GM19238 (cell line): ENCODE measurements around the gene PQBP1.

Experiments
- DNase-seq: peaks from one replicate; pipeline ENCODE4 v3.0.0; 2011; ENCODE audit warnings: low spot score; ENCODE audit not compliant: insufficient read length

PQBP1 gene

DNA sequence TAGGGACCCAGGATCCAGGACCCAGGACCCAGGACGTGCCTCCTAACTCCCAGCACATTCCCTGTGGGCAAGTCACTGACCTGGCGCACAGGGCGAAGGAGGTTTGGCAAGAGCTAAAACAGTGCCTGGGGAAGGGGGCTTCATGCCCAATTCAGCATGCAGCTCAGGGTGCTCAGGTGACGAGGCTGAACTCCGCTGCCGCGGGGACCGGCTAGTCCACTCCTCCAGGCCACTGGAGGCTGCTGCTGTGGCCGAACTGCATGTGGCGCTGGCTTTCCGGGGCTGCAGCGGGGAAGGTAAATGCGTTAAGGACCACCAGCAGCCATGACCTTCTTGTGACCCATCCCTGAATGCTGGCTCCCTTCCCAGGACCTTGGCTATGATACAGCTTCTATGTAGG, 26.0 kb downstream of the PQBP1 start:
- no peak for DNase-seq

DNA sequence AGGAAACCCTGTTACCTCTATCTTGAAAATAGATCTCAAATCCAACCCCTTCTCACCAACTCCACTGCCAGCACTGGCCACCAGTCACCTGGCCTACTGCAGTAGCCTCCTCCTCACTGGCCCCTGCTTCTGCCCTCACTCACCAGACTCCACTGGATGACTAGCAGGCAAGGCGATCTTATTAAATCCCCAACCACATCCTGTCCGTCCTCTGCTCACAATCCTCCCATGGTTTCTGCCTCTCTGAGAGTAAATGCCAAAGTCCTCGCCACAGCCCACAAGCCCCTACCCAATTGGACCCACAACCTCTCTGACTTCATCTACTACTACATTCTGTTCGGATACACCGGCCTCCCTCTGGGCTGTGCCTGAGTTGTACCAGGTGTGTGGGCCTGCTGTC, 26.5 kb downstream of the PQBP1 start:
- DNase-seq, result no peak

DNA sequence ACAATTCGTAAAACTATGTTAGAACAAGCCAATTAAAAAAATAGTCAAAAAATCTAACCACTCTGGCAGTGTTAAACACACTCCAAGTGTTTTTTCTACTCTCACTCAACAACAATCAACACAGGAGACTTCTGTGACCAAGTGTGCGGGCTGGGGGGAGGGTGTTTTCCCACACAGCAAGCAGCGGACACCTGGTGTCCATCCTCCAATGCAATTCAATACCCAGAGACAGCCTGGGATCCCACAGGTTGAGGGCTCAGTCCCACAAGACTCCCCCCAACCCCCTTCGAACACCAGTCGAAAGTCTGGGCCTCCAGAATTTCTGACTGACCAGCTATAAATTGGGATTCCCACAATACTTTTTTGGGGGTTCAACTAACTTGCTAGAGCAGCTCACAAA, 29.4 kb downstream of the PQBP1 start:
- DNase-seq, result no peak

DNA sequence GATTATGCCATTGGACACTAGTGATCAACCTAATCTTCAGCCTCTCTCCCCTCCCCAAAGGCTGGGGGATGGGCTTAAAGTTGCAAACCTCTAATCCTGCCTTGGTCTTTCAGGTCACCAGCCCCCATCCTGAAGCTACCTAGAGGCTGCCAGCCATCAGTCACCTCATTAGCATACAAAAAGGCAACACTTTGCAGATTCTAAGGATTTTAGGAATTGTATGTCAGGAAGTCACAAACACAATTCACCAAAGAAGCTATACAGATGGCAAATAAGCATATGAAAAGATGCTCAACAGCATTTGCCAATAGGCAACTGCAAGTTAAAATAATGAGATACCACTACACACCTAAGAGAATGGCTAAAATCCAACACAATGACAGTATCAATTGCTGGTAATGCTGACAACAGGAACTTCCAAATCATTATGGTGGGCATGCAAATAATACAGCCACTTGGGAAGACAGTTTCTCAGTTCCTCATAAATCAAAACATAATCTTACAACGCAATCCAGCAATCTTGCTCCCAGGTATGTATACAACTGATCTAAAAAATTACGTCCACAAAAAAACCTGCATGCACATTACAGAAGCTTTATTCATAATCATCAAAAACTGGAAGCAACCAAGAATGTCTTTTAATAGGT, 30.1 kb downstream of the PQBP1 start:
- no peak for DNase-seq

DNA sequence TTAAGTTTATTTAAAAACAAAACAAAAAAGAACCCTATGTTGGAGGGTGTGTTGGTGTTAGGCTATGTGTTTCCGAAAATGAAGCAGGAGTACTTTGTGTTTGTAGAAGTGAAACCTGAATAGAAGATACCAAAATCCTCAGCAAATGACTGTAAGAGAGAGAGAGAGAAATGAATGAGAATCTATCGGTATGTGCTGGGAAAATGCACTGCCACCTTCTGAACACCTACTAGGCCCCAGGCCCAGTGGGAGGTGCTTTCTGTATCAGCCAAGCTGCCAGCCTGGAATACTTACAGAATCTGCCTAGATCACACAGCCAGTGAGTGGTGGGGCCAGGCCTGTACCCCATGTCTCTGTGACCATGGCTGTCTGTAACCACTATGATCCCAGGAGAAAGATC, 36.0 kb downstream of the PQBP1 start:
- DNase-seq, result no peak

DNA sequence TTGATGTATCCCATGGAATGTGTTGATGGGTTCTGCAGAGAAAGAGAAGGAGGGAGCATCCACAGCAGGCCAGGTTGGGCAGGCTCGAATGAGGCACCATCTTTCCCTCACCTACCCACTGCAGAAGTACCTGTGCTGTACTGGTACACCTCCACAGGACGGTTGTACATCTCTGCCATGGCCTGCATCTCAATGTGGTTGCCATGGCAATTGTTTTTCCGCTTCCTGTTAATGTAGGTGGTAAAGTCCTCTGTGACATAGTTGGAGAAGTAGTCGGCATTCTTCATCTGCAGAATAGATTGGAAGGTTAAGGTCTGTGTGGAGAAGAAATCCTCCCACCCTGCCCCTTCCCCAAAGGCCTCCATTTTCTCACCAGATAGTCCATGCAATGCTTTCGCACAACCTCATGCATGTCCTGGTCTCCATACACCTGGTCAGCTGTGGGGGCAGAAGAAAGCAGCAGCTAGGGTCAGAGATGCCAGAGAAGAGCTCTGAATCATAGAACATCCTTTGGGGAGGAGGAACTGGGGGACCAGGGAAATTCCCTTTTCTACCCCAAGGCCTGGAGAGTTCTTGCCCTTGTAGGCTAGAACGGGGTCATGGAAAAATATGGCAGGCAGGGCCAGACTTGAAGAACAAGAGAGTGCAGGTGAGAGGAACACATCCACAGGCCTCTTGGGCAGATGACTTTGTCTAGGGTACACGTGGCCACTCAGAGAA, 37.0 kb downstream of the PQBP1 start:
- DNase-seq, result no peak

DNA sequence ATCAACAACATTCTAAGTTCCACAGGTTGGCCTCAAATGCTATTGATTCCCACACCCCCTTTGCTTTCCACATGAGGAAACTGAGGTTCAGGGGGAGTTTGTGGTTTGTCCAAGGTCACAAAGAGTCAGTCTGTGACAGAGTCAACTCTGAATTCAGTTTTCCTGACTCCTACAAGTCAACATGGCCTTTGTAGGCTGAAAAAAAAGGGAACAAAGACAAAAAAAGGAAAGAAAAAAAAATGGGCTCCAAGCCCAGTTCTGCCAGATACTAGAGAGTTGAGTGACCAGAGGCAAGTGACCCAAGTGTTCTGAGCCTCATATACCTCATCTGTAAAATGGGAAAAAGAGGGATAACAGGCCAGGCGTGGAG, 37.6 kb downstream of the PQBP1 start:
- no peak for DNase-seq

DNA sequence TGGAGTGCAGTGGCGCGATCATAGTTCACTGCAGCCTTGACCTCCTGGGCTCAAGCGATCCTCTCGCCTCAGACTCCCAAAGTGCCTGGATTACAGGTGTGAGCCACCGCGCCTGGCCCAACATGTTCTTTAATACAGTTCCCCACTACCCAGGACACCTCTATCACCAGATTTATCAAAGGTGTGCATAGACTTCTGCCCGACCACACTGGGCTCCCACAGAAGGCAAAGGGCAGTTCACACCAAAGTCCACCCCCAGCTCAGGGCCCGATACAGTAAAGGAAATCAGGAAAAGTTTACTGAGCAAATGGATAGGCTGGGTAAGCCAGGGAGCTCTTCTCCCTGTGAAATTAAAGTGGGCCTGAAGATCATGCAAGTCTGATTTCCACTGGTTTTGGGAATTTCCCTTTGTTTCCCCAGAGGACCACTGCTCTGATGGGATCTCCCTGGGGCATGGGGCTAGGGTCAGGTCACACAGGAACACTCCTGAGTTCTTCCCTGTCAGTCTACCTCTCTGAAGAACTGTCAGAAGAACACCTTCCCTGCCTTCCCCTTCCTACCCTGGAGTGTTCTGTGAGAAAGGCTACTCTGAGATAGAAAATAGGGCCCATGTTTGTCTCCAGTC, 38.8 kb downstream of the PQBP1 start:
- DNase-seq, result no peak

DNA sequence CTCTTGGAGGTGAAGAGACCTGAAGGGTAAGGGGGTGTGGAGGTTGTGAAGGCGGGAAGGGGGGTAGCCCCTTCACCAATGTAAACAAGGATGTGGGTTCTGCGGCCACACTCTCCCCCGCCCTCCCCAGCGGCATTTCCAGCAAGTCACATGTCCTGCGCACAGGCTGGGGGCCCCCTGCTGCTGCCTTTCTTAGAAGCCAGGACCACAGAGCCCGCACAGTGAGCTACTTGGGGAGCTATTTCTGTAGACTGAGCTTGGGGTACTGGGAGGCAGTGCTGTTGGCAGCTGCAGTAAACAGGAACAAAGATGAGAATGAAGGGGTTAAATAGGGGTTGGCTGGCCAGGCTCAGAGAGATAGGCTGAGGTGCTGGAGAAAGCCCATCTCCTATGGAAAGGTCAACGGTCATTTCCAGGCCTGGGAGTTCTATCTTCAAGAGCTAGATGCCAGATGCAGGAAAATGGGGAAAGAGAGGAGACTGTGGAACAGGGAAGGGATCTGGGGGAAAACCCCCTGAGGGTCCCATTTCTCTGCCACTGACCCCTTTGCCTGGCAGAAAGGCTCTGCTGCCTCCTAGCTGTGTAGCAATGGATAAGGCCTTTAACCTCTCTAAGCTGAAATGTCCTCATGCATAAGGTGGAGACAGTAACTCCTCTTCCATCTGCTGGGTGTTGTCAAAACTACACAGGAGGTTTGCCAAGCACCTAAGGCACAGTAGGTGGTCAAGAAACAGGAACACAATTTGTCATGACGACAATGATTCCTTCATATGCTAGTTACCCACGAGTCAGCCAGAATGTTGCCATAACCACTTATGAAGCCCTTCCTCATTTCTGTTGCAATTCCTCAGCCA, 39.6 kb downstream of the PQBP1 start:
- peak; percentile 55 for DNase-seq

DNA sequence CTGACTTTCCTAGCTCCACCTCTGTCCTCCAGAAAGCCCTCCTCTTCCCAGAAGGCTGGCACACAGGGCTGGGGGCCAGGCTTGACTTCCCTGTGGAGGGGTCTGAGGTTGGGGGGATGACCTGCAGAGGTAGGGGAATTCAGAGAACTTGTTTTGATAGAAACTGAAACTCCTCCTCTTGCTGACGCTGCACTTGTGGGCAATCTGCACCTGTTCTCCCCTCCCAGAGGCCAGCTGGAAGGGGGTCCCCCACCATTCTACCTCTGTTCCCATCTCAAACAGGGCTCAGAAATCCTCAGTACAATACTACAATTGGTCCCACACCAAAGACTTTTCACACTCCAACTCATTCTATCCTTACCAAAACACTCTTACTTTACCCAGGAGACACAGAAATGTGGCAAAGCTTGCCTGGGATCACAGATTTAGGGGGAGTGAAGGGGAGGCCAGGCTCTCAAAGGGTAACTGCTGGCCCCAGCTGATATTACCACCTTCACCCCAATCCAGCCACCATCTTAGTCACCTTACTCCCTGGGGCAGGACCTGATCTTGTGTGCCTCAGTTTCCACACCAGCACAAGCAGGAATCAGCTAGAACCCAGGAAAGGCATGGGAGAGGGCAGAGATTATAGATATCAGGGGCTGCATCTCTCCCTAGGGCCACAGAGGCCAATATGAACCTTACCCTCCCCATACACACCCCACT, 41.1 kb downstream of the PQBP1 start:
- peak; percentile 47 for DNase-seq

DNA sequence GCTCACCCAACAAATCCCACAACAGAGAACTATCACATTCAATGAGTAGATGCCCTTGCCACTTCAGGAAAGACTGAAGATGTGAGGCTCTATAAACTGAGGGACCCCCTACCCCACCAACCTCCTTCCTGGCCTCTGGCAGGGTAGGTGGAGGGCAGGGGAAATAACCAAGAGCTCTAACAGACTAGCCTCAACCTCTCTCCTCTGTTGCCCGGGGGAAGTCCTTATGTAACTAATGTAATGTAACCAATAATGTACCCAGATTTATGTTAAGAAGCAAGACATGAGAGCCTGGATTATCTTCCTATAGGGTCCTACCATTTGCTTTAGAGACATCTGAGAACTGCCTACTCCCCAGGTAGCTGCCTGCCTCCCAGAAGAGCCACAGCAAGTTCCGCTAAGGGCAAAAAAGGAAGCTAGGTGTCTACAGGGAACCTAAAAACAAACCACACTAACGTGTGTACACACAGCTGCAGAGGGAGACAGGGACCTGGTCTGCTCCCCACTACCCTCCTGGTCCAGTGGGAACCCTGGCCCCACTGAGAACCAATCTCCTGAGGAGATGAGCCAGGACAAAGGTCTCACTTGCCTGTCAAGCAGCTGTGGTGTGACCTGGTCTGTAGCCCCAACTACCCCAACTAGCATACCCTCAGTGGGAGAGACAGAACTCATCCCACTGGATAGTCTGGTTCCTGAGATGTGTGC, 41.9 kb downstream of the PQBP1 start:
- no peak for DNase-seq

DNA sequence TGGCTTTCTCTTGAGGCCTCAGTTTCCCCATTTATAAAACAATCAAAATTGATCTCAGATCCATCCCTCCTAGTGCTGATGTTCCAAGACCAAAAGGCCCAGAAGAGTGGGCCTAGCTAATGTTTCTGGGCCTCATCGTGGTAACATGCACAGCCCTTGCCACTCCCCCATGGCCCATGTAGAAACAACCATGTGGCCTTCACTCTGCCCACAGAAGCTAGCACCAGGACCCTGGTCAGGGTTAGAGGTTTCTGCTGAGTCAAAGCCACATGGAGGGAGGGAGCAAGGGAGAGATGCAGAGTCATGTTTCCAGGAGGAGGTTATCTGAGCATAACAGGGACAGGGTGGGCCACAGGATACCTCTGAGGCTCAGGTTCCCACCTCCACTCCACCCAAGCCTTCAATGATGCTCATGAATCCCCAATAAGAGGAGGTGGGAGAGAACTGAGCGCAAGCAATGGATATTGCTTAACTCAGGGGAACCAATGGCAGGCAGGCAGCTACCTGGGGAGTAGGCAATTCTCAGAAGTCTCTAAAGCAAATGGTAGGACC, 42.8 kb downstream of the PQBP1 start:
- DNase-seq, result no peak

DNA sequence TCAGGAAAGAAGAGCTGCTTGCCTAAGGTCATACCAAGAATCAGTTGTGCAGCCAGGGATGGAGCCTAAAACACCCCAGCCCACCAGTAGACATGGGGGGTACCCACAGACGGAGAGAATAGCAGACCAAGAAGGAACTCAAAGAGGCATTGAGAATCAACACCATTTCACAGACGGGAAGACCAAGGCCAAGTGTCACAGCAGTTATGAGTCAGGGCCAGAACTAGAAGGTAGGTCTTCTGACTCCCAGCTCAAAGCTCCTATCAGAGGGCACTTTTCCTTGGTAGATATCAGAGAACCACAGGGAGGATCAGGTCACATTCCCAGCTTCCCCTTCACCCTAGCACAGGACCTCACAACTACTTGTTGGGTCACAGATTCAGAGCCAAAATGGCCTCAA, 45.2 kb downstream of the PQBP1 start:
- DNase-seq, result no peak

DNA sequence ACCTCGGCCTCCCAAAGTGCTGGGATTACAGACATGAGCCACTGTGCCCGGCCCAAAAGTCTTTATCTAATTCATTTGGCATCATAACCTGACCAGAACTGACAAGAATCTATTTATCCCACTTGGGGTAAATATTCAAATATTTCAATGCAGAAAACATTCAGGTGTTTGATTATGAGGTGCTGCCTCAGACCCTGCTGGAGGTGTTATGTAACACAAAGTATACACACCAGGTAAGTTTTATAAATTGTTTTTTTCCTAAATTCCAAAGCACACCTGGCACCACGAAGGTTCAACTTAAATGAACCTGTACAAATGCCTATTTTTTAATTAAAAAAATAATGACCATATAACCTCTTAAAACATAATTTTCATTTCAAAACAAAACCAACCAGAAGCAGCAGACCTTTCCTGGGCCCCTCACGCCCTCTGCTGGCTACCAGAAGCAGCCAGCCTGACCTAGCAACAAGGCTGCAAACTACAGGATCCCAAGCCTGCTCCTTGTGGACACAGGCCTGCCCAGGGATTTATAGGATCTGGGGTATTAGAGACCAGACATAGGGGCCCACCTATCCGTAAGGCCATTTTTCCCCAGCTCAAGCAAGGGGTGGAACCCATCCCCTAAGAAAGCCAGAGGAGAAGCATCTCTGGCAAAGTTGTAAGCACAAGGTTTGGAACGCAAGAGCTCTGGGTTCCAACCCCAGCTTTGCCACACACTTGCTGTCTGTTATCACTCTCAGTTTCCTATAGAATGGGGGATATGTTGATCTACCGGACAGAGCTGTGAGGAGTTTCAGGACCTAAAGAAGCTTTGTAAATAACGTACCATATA, 48.0 kb downstream of the PQBP1 start:
- peak; percentile 45 for DNase-seq

DNA sequence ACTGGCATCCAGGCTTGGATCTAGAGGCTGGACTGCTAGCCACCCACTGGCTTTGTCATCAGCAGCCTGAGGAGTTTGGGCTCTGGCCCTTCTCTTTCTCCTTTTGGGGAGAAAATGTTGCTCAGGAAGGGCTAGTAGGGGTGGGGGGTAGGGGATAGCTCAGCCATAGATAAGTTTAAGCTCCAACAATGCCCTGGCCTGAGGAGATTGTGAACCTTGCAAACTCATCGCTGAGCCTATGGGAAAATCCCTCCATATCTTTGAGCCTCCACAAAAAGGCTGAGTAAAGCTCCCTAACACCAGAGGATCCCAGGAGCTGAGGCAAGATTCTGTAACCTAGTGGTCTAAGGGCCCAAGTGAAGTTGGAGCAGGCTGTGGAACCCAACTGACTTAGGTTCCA, 50.9 kb downstream of the PQBP1 start:
- no peak for DNase-seq
